Metanephros (tissue), 2 donors: ENCODE measurements around the gene NCAN. TPM values are rescaled to one million over a fixed set of nuclear protein-coding genes. Genes with fewer than 3 reads are reported as not detected.

Experiments
- small RNA-seq: library from RNA; depleted of rRNA; stranded (forward); fragments of <200 nt; gene quantifications from one replicate; pipeline ENCODE3, GENCODE V24; 2014; ENCODE audit warnings: low replicate concordance
- total RNA-seq: library from RNA; depleted of rRNA; stranded (reverse); fragments of >200 nt; gene quantifications from one replicate; pipeline ENCODE4 v1.2.3, GENCODE V29; 2014

The NCAN gene
- 0.23 TPM for total RNA-seq

GRCh38 chr19:19211499-19212420 lies at the start of gene NCAN:
Gene NCAN, plus strand, starts transcription at chr19:19211958. Its CDS starts 4,996 bp downstream, at chr19:19216954.

GRCh38 chr19:19170053-19170872 lies 41.5 kb upstream of the NCAN start, which contains the start of gene MEF2B:
Gene MEF2B, minus strand, starts transcription at chr19:19170263. Its CDS starts 19,528 bp downstream, at chr19:19150735.

GRCh38 chr19:19192078-19192882 lies 19.5 kb upstream of the NCAN start, which contains the start of the genes BORCS8 and RFXANK:
Gene BORCS8, minus strand, starts transcription at chr19:19192152. Its CDS starts 35 bp downstream, at chr19:19192117.
Gene RFXANK, plus strand, starts transcription at chr19:19192258. Its CDS starts 1,689 bp downstream, at chr19:19193947.

GRCh38 chr19:19203012-19203856 lies 8.5 kb upstream of the NCAN start, which contains the start of gene NR2C2AP:
Gene NR2C2AP, minus strand, starts transcription at chr19:19203414. Its CDS starts 354 bp downstream, at chr19:19203060.

Small RNAs within 50 kb of the gene (small RNA-seq; reads per million reads assigned to genes)
- not detected for gene RNU6-1028P

Other genes with a start within 250 kb of the NCAN start
- gene SUGP2, start 178.4 kb upstream of the NCAN start, total RNA-seq: 55.1 TPM
- gene ARMC6, start 178.4 kb upstream of the NCAN start, total RNA-seq: 35.1 TPM
- 15.6 TPM for gene SLC25A42, start 148.0 kb upstream of the NCAN start, total RNA-seq
- 26.9 TPM for gene TMEM161A, start 73.5 kb upstream of the NCAN start, total RNA-seq
- gene MEF2B, start 41.7 kb upstream of the NCAN start, total RNA-seq: 0.18 TPM
- gene BORCS8, start 19.8 kb upstream of the NCAN start, total RNA-seq: 10.2 TPM
- 74.7 TPM for gene RFXANK, start 19.7 kb upstream of the NCAN start, total RNA-seq
- 8.3 TPM for gene NR2C2AP, start 8.5 kb upstream of the NCAN start, total RNA-seq
- gene TM6SF2, start 61.3 kb downstream of the NCAN start, total RNA-seq: 2.3 TPM
- 47.1 TPM for gene SUGP1, start 108.6 kb downstream of the NCAN start, total RNA-seq
- 83.8 TPM for gene MAU2, start 108.9 kb downstream of the NCAN start, total RNA-seq
- 36.4 TPM for gene GATAD2A, start 193.7 kb downstream of the NCAN start, total RNA-seq